Keratinocyte (primary cell): ENCODE measurements around the gene ATL2. TPM values are rescaled to one million over a fixed set of nuclear protein-coding genes. Genes with fewer than 3 reads are reported as not detected.

Experiments used
- DNase-seq: peaks from one replicate; pipeline ENCODE4 v3.0.0-alpha.2; 2011; ENCODE audit warnings: low read depth, missing footprints, low spot score
- FAIRE-seq: peaks from 2 replicates; lab custom pipeline; 2011; peaks lifted over from hg19 to GRCh38; lab: Jason Lieb, UNC
- H2AFZ ChIP-seq: 2 replicates; pipeline ENCODE4 v1.6.0; 2012; ENCODE audit warnings: low read length, control low read depth, inconsistent platforms; ENCODE audit not compliant: control insufficient read depth
- H3K27ac ChIP-seq: 2 replicates; pipeline ENCODE4 v1.5.1; 2011; ENCODE audit warnings: low read length; ENCODE audit not compliant: control insufficient read depth, insufficient read depth
- H3K27me3 ChIP-seq: 3 replicates; pipeline ENCODE4 v1.6.0; 2011; ENCODE audit warnings: low read length; ENCODE audit not compliant: control insufficient read depth, insufficient read depth; ENCODE audit errors: extremely low read depth
- H3K36me3 ChIP-seq, 2 experiments: 2 replicates in 1 of 2; 3 replicates in 1 of 2; pipeline ENCODE4 v1.5.1; 2011; ENCODE audit warnings: low read length in 2 of 2, mild to moderate bottlenecking in 1 of 2; ENCODE audit not compliant: control insufficient read depth in 2 of 2, insufficient read depth in 2 of 2; ENCODE audit errors: extremely low read depth in 1 of 2
- H3K4me1 ChIP-seq: 3 replicates; pipeline ENCODE4 v1.5.1; 2011; ENCODE audit warnings: low read length; ENCODE audit not compliant: control insufficient read depth, insufficient read depth; ENCODE audit errors: extremely low read depth
- H3K4me2 ChIP-seq: 3 replicates; pipeline ENCODE4 v1.6.0; 2011; ENCODE audit warnings: low read depth, low read length; ENCODE audit not compliant: control insufficient read depth, insufficient read depth; ENCODE audit errors: extremely low read depth
- H3K4me3 ChIP-seq, 3 experiments: fragments of 200-600 bp in 1 of 3; sonication (generic) in 1 of 3; 2 replicates in 2 of 3; 3 replicates in 1 of 3; pipeline ENCODE4 v1.5.1; 2011 to 2016; ENCODE audit warnings: low read length in 3 of 3, mild to moderate bottlenecking in 3 of 3, control low read depth in 2 of 3, inconsistent platforms in 1 of 3, low read depth in 1 of 3, mixed read lengths in 1 of 3, mixed run types in 1 of 3, moderate library complexity in 1 of 3; ENCODE audit not compliant: control insufficient read depth in 2 of 3, insufficient read depth in 2 of 3; ENCODE audit errors: extremely low read depth in 1 of 3
- H3K79me2 ChIP-seq: 2 replicates; pipeline ENCODE4 v1.6.0; 2012; ENCODE audit warnings: low read length; ENCODE audit not compliant: control insufficient read depth, insufficient read depth
- H3K9ac ChIP-seq: 3 replicates; pipeline ENCODE4 v1.6.0; 2011; ENCODE audit warnings: low read length; ENCODE audit not compliant: control insufficient read depth, insufficient read depth; ENCODE audit errors: extremely low read depth
- H3K9me1 ChIP-seq: 3 replicates; pipeline ENCODE4 v1.6.0; 2011; ENCODE audit warnings: low read length; ENCODE audit not compliant: control insufficient read depth, insufficient read depth; ENCODE audit errors: extremely low read depth
- H3K9me3 ChIP-seq: 2 replicates; pipeline ENCODE4 v1.5.1; 2012; ENCODE audit warnings: low read depth, low read length; ENCODE audit not compliant: control insufficient read depth
- H4K20me1 ChIP-seq: 3 replicates; pipeline ENCODE4 v1.6.0; 2011; ENCODE audit warnings: low read length; ENCODE audit not compliant: control insufficient read depth, insufficient read depth; ENCODE audit errors: extremely low read depth
- EZH2 ChIP-seq: IDR thresholded peaks from one replicate; pipeline ENCODE4 v1.6.1; 2012; ENCODE audit warnings: inconsistent platforms, mild to moderate bottlenecking, low read length, moderate library complexity
- dilution Hi-C: fragments of 300-500 bp; cut with MboI; formaldehyde crosslinking; loops from one replicate; pipeline ENCODE4 v1.7.0; 2020; ENCODE audit warnings: low sequenced_read_pairs; ENCODE audit not compliant: extremely low pct_ligation_motif_present
- polyA plus RNA-seq, 5 experiments: library from polyadenylated mRNA; depleted of rRNA in 3 of 5; stranded (reverse) in 3 of 5; stranded (forward) in 1 of 5; unstranded in 1 of 5; fragments of >200 nt; gene quantifications; 1 replicate in 1 of 5; 2 replicates in 3 of 5; 3 replicates in 1 of 5; pipeline versions ENCODE4 v1.2.1 to v1.2.3, GENCODE V29; 2011 to 2012; ENCODE audit warnings: missing spikeins in 2 of 5, low read depth in 1 of 5, low replicate concordance in 1 of 5
- TF ChIP-seq, protein P1 (sequence below), 3 experiments: IDR thresholded peaks in 1 of 3; conservative IDR thresholded peaks in 1 of 3; optimal IDR thresholded peaks in 1 of 3; 2 replicates in 2 of 3; 3 replicates in 1 of 3; pipeline versions ENCODE3 to v1.5.1; 2011; ENCODE audit warnings: low read length in 3 of 3, mild to moderate bottlenecking in 3 of 3, moderate library complexity in 2 of 3, control low read depth in 1 of 3, inconsistent platforms in 1 of 3; ENCODE audit not compliant: insufficient read depth in 2 of 3; ENCODE audit errors: extremely low read depth in 1 of 3

The ATL2 gene
- polyA plus RNA-seq, 1 donor (not counting 4 experiments of a cell fraction or from before 2014, with no cell fraction given) = 83.2 TPM

DNA sequence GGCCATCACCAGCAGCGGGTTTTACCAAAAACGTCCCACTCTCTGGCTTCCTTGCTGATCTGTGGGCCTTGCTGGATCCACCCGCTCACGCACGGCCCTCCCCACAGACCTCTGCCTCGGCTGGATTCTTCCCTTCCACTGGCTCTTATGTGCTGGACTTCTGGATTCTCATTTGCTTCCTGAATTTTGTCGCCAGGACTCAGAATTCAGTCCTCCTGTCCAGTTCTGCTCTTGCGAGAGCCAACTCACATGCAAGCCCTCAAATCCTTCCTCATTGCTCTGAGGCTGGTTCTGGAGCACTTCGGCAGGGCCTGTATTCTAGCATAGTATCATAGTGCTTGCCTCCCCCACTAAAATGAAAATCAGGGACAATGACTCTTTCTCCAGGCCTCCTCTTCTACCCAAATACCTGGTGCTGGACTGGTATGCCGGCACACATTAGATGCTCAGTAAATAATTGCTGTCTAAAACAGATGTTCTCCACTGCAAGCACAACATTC lies 115.5 kb downstream of the ATL2 start:
- Histone ChIP-seq H3K9me1 (no peaks in the 10 kb centered on the region), H3K9ac (no peak overlapping the region), H3K27me3 (no peaks in the 10 kb centered on the region), H3K36me3 (no peaks in the 10 kb centered on the region), H3K4me1 (no peaks in the 10 kb centered on the region), H3K4me3 (no peak overlapping the region), H2AFZ (no peak overlapping the region), H3K4me2 (no peak overlapping the region), H3K79me2 (no peaks in the 10 kb centered on the region), H3K9me3 (no peaks in the 10 kb centered on the region), H3K27ac (no peak overlapping the region), H4K20me1 (no peaks in the 10 kb centered on the region)
- dilution Hi-C loops = loop anchor here (5.0 kb wide), 1 partner anchor 59 kb away; no protein-coding TSS in a partner anchor
- TF ChIP-seq, protein P1, sequence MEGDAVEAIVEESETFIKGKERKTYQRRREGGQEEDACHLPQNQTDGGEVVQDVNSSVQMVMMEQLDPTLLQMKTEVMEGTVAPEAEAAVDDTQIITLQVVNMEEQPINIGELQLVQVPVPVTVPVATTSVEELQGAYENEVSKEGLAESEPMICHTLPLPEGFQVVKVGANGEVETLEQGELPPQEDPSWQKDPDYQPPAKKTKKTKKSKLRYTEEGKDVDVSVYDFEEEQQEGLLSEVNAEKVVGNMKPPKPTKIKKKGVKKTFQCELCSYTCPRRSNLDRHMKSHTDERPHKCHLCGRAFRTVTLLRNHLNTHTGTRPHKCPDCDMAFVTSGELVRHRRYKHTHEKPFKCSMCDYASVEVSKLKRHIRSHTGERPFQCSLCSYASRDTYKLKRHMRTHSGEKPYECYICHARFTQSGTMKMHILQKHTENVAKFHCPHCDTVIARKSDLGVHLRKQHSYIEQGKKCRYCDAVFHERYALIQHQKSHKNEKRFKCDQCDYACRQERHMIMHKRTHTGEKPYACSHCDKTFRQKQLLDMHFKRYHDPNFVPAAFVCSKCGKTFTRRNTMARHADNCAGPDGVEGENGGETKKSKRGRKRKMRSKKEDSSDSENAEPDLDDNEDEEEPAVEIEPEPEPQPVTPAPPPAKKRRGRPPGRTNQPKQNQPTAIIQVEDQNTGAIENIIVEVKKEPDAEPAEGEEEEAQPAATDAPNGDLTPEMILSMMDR (optimal IDR thresholded peaks at IDR 0.05 in 1 of 3, IDR thresholded peaks at IDR 0.05 in 1 of 3, conservative IDR thresholded peaks at IDR 0.05 in 1 of 3; ENCODE audit: extremely low read depth in 1 of 3, insufficient read depth in 2 of 3, low read length in 3 of 3) = no peak
- TF ChIP-seq EZH2 = no peak
- FAIRE-seq = no peak
- DNase-seq = no peak

DNA sequence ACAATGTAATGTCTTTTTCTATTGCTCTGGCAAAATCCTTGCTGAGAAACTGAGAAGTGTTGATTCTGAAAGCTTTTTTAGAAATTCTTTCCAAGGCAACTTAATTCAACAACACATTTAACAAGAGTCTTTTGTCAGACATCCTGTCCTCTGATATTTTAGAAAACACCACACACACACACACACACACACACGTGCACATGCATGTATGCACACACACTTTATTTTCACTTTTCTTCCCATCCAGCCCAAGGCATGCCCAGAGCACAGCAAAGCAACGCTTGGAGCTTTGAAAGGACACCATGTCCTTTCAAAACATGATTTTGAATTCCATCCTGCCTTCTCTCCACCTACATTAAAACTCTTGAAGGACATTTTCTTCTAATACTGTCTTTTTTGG lies 116.1 kb downstream of the ATL2 start:
- dilution Hi-C loops = loop anchor here (5.0 kb wide), 1 partner anchor 59 kb away; no protein-coding TSS in a partner anchor
- Histone ChIP-seq H3K4me2 (no peak overlapping the region), H3K79me2 (no peaks in the 10 kb centered on the region), H3K4me3 (no peak overlapping the region), H3K9ac (no peak overlapping the region), H3K27ac (no peak overlapping the region), H3K9me1 (no peaks in the 10 kb centered on the region), H2AFZ (no peak overlapping the region), H4K20me1 (no peaks in the 10 kb centered on the region), H3K4me1 (no peaks in the 10 kb centered on the region), H3K36me3 (no peaks in the 10 kb centered on the region), H3K9me3 (no peaks in the 10 kb centered on the region), H3K27me3 (no peaks in the 10 kb centered on the region)
- FAIRE-seq (no peak), DNase-seq (no peak)
- TF ChIP-seq EZH2 = no peak
- TF ChIP-seq, protein P1 (optimal IDR thresholded peaks at IDR 0.05 in 1 of 3, IDR thresholded peaks at IDR 0.05 in 1 of 3, conservative IDR thresholded peaks at IDR 0.05 in 1 of 3; ENCODE audit: extremely low read depth in 1 of 3, insufficient read depth in 2 of 3, low read length in 3 of 3) = no peak
